Tibial nerve (tissue), 3 donors: ENCODE results near the gene GALNT18.

Source experiments
- POLR2A ChIP-seq, 2 donors: fragments of 450-650 bp; IDR thresholded peaks; one replicate each; pipeline ENCODE4 v1.6.1; 2017; ENCODE audit warnings: antibody characterized with exemption in 2 of 2, mild to moderate bottlenecking in 2 of 2, moderate library complexity in 2 of 2
- TF ChIP-seq, protein P1 (sequence below), 5 experiments: fragments of 200-600 bp in 3 of 5; fragments of 450-650 bp in 2 of 5; sonication (generic) in 3 of 5; IDR thresholded peaks; one replicate each; pipeline ENCODE4 v1.5.1; 2016 to 2019; ENCODE audit warnings: antibody characterized with exemption in 5 of 5, mild to moderate bottlenecking in 3 of 5, moderate library complexity in 2 of 5

DNA sequence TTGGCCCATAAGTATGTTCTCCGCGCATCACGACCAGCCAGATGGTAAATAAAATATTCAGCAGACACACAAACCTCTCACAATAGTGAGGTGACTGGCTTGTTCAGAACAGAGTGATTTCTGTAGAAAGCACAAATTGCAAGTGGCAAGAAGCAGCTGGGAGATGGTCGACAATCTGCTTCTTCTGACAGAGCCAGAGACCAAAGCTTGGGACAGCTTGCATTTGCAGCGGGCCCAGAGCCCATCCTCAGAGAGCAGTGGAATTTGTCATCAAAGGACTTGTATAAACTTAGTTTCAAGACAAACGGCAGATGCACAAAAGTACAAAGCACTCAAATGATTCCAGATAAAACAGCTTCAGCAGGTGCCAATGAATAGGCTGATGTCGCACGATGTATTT, 7.6 kb upstream of the GALNT18 start:
- TF ChIP-seq, protein P1, sequence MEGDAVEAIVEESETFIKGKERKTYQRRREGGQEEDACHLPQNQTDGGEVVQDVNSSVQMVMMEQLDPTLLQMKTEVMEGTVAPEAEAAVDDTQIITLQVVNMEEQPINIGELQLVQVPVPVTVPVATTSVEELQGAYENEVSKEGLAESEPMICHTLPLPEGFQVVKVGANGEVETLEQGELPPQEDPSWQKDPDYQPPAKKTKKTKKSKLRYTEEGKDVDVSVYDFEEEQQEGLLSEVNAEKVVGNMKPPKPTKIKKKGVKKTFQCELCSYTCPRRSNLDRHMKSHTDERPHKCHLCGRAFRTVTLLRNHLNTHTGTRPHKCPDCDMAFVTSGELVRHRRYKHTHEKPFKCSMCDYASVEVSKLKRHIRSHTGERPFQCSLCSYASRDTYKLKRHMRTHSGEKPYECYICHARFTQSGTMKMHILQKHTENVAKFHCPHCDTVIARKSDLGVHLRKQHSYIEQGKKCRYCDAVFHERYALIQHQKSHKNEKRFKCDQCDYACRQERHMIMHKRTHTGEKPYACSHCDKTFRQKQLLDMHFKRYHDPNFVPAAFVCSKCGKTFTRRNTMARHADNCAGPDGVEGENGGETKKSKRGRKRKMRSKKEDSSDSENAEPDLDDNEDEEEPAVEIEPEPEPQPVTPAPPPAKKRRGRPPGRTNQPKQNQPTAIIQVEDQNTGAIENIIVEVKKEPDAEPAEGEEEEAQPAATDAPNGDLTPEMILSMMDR (IDR thresholded peaks at IDR 0.05), result no peak
- no peak for TF ChIP-seq POLR2A (IDR thresholded peaks at IDR 0.05)
